K562 (cell line): ENCODE measurements around the gene HSPA1L. TPM values are rescaled to one million over a fixed set of nuclear protein-coding genes. Genes with fewer than 3 reads are reported as not detected.

Experiments used
- CHD1 ChIP-seq: fragments of 200-600 bp; sonication (generic); IDR thresholded peaks from one replicate; pipeline ENCODE4 v1.6.1; 2012; ENCODE audit warnings: mild to moderate bottlenecking, moderate library complexity, low read length, inconsistent platforms
- ELF1 ChIP-seq: fragments of 200-800 bp; sonication (Bioruptor generic); IDR thresholded peaks from 2 replicates; pipeline ENCODE4 v1.6.1; 2016; ENCODE audit warnings: missing genetic modification characterization, missing compliant biosample characterization
- ETV5 ChIP-seq: sonication (generic); formaldehyde crosslinking; IDR thresholded peaks from 2 replicates; pipeline ENCODE4 v1.4.0; 2020; ENCODE audit warnings: low read depth, mild to moderate bottlenecking, missing genetic modification reagents
- EWSR1 ChIP-seq: fragments of 450-650 bp; IDR thresholded peaks from 2 replicates; pipeline ENCODE4 v1.6.1; 2018; ENCODE audit warnings: borderline replicate concordance, mild to moderate bottlenecking, low read depth, moderate library complexity; ENCODE audit not compliant: partially characterized antibody
- FOXO4 ChIP-seq: fragments of 450-650 bp; formaldehyde crosslinking; IDR thresholded peaks from 2 replicates; pipeline ENCODE4 v1.4.0; 2020; ENCODE audit warnings: mild to moderate bottlenecking, moderate library complexity
- HDGF ChIP-seq: fragments of 450-650 bp; IDR thresholded peaks from 2 replicates; pipeline ENCODE4 v1.6.1; 2016
- HLTF ChIP-seq: fragments of 450-650 bp; IDR thresholded peaks from 2 replicates; pipeline ENCODE4 v1.6.1; 2016
- MAZ ChIP-seq, 2 experiments: fragments of 450-650 bp in 1 of 2; sonication (generic) in 1 of 2; formaldehyde crosslinking; IDR thresholded peaks in 1 of 2; conservative IDR thresholded peaks in 1 of 2; 2 replicates each; pipeline versions ENCODE4 v1.4.0 to v1.5.0; 2020; ENCODE audit warnings: mild to moderate bottlenecking in 1 of 2, missing genetic modification reagents in 1 of 2
- MCM5 ChIP-seq: fragments of 450-650 bp; IDR thresholded peaks from 2 replicates; pipeline ENCODE4 v1.6.1; 2016; ENCODE audit warnings: low read depth
- NBN ChIP-seq: fragments of 450-650 bp; IDR thresholded peaks from 2 replicates; pipeline ENCODE4 v1.6.1; 2016; ENCODE audit warnings: low read depth, mild to moderate bottlenecking
- PYGO2 ChIP-seq: fragments of 450-650 bp; IDR thresholded peaks from 2 replicates; pipeline ENCODE4 v1.6.1; 2016; ENCODE audit warnings: mild to moderate bottlenecking, missing genetic modification characterization, moderate library complexity, missing compliant biosample characterization
- RFX5 ChIP-seq: IDR thresholded peaks from 2 replicates; pipeline ENCODE4 v1.6.1; 2011; ENCODE audit warnings: low read depth, mild to moderate bottlenecking, improper control_type of control experiment, low read length
- TRIM24 ChIP-seq, 2 experiments: fragments of 450-650 bp; IDR thresholded peaks; 2 replicates each; pipeline ENCODE4 v1.6.1; 2016
- ZKSCAN1 ChIP-seq: fragments of 150-350 bp; IDR thresholded peaks from 2 replicates; pipeline ENCODE4 v1.6.1; 2016; ENCODE audit warnings: low read depth, low read length
- ZNF134 ChIP-seq: fragments of 250-450 bp; sonication (Bioruptor Pico); conservative IDR thresholded peaks from 2 replicates; pipeline ENCODE4 v1.4.0; 2020
- ZNF174 ChIP-seq: fragments of 250-450 bp; sonication (Bioruptor Pico); IDR thresholded peaks from 2 replicates; pipeline ENCODE4 v1.4.0; 2020; ENCODE audit warnings: mild to moderate bottlenecking
- ZNF444 ChIP-seq: fragments of 250-450 bp; sonication (Bioruptor Pico); IDR thresholded peaks from 2 replicates; pipeline ENCODE4 v1.4.0; 2020; ENCODE audit warnings: mild to moderate bottlenecking, moderate library complexity
- polyA plus RNA-seq, 8 experiments: library from polyadenylated mRNA; depleted of rRNA in 4 of 8; stranded (reverse) in 5 of 8; unstranded in 3 of 8; fragments of >200 nt; fragmentation: Nextera tagmentation in 2 of 8; fragmentation: Illumina TruSeq in 1 of 8; extraction: Ambion mirVana in 2 of 8; extraction: Trizol in 1 of 8; gene quantifications; 2 replicates each; pipeline versions ENCODE4 v1.2.1 to v1.2.3, GENCODE V29; 2011 to 2014; ENCODE audit warnings: inconsistent platforms in 1 of 8, missing spikeins in 1 of 8
- total RNA-seq, 7 experiments: library from RNA; depleted of rRNA in 6 of 7; stranded (reverse); fragments of >200 nt in 6 of 7; fragmentation: Illumina TruSeq in 2 of 7; extraction: Trizol in 2 of 7; gene quantifications; 2 replicates each; pipeline versions ENCODE4 v1.2.1 to v1.2.3, GENCODE V29; 2011 to 2021; ENCODE audit warnings: low replicate concordance in 1 of 7
- TF ChIP-seq, protein P1 (sequence below): fragments of 150-350 bp; IDR thresholded peaks from 2 replicates; pipeline ENCODE4 v1.6.1; 2014; ENCODE audit warnings: low read depth, mild to moderate bottlenecking, low read length, borderline replicate concordance
- TF ChIP-seq, protein P2 (sequence below): fragments of 450-650 bp; IDR thresholded peaks from 2 replicates; pipeline ENCODE4 v1.6.1; 2014; ENCODE audit warnings: low read depth, mild to moderate bottlenecking, moderate library complexity, borderline replicate concordance
- TF ChIP-seq, protein P3 (sequence below): fragments of 450-650 bp; IDR thresholded peaks from one replicate; pipeline ENCODE4 v1.6.1; 2018; ENCODE audit warnings: mild to moderate bottlenecking, moderate library complexity; ENCODE audit not compliant: partially characterized antibody

Gene HSPA1L
- total and polyA plus RNA-seq, 9 of the 15 experiments (the other 6 are each of a cell fraction or from before 2014, with no cell fraction given): 0.14 to 2.1 (median 1.3) TPM

DNA sequence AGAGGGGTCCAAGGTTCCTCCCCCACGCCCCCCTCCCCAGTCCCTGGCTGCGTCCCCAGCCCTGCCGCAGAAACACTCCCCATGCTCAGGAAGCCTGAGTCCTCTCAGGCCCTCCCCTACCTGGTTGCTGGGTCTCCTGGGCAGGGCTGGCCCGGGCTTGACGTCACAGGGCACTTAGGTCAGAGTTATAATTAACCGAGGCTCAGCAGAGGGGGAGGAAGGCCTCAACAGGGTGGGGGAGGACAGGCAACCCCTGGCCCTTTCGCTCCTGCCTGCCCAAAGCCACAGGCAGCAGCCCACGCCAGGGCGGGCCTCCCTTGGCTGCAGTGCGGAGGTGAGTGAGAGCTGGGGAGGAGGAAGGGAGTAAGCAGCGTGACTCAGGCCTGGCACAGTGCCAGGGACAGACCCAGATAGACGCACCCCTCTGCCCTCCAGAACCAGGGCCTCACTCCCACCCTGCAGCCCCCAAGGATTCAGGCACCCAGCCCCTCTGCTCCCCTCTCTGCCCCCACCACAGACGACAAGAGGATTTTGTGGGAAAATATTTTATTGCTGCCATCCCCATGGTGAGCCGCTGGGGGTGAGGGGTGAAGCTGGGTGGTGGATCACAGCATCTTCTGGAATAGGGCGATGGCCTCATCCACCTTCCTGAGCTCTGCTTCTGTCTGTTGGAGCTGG is 38.0 kb downstream of the HSPA1L start, which contains the start of gene VWA7 (continued):
- peak; percentile 20; the same call in 1 of the 2 replicates for TF ChIP-seq ZNF134 (CRISPR knock-in tag)
- TF ChIP-seq, protein P1, sequence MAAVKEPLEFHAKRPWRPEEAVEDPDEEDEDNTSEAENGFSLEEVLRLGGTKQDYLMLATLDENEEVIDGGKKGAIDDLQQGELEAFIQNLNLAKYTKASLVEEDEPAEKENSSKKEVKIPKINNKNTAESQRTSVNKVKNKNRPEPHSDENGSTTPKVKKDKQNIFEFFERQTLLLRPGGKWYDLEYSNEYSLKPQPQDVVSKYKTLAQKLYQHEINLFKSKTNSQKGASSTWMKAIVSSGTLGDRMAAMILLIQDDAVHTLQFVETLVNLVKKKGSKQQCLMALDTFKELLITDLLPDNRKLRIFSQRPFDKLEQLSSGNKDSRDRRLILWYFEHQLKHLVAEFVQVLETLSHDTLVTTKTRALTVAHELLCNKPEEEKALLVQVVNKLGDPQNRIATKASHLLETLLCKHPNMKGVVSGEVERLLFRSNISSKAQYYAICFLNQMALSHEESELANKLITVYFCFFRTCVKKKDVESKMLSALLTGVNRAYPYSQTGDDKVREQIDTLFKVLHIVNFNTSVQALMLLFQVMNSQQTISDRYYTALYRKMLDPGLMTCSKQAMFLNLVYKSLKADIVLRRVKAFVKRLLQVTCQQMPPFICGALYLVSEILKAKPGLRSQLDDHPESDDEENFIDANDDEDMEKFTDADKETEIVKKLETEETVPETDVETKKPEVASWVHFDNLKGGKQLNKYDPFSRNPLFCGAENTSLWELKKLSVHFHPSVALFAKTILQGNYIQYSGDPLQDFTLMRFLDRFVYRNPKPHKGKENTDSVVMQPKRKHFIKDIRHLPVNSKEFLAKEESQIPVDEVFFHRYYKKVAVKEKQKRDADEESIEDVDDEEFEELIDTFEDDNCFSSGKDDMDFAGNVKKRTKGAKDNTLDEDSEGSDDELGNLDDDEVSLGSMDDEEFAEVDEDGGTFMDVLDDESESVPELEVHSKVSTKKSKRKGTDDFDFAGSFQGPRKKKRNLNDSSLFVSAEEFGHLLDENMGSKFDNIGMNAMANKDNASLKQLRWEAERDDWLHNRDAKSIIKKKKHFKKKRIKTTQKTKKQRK: peak; percentile 50; the same call in 1 of the 2 replicates
- no peak; the same call in 1 of the 2 replicates for TF ChIP-seq HDGF
- peak; percentile 97 for TF ChIP-seq NBN
- no peak for TF ChIP-seq MCM5
- TF ChIP-seq FOXO4: peak; percentile 44; the same call in 1 of the 2 replicates
- TF ChIP-seq ETV5 (CRISPR knock-in tag): peak; percentile 89
- peak; percentile 91 for TF ChIP-seq ZKSCAN1
- no peak for TF ChIP-seq CHD1
- peak; percentile 69; the same call in 1 of the 2 replicates for TF ChIP-seq PYGO2 (tag)
- TF ChIP-seq MAZ (CRISPR knock-in tag; conservative IDR thresholded peaks at IDR 0.05 in 1 of 2, IDR thresholded peaks at IDR 0.05 in 1 of 2): peak; percentile 99
- no peak for TF ChIP-seq EWSR1
- TF ChIP-seq, protein P2, sequence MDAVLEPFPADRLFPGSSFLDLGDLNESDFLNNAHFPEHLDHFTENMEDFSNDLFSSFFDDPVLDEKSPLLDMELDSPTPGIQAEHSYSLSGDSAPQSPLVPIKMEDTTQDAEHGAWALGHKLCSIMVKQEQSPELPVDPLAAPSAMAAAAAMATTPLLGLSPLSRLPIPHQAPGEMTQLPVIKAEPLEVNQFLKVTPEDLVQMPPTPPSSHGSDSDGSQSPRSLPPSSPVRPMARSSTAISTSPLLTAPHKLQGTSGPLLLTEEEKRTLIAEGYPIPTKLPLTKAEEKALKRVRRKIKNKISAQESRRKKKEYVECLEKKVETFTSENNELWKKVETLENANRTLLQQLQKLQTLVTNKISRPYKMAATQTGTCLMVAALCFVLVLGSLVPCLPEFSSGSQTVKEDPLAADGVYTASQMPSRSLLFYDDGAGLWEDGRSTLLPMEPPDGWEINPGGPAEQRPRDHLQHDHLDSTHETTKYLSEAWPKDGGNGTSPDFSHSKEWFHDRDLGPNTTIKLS: peak; percentile 56; the same call in 1 of the 2 replicates
- TF ChIP-seq ZNF444 (CRISPR knock-in tag): no peak
- TF ChIP-seq ELF1 (tag): no peak
- peak; percentile 92; the same call in 1 of the 2 replicates for TF ChIP-seq HLTF
- no peak for TF ChIP-seq ZNF174 (CRISPR knock-in tag)
- TF ChIP-seq, protein P3, sequence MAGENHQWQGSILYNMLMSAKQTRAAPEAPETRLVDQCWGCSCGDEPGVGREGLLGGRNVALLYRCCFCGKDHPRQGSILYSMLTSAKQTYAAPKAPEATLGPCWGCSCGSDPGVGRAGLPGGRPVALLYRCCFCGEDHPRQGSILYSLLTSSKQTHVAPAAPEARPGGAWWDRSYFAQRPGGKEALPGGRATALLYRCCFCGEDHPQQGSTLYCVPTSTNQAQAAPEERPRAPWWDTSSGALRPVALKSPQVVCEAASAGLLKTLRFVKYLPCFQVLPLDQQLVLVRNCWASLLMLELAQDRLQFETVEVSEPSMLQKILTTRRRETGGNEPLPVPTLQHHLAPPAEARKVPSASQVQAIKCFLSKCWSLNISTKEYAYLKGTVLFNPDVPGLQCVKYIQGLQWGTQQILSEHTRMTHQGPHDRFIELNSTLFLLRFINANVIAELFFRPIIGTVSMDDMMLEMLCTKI: no peak
- TF ChIP-seq RFX5: peak; percentile 9; the same call in 1 of the 2 replicates
- peak; percentile 91 to 92 for TF ChIP-seq TRIM24 (IDR thresholded peaks at IDR 0.05)
